Epithelial cell of esophagus (primary cell): Measurements from ENCODE around the gene TBRG4.

Experiments used
- DNase-seq: peaks from one replicate; pipeline ENCODE4 v3.0.0; 2010; ENCODE audit warnings: low read depth
- H3K4me3 ChIP-seq: 2 replicates; pipeline ENCODE4 v1.5.1; 2011; ENCODE audit warnings: mild to moderate bottlenecking, low read length, control low read depth
- TF ChIP-seq, protein P1 (sequence below): IDR thresholded peaks from 2 replicates; pipeline ENCODE4 v1.5.1; 2011; ENCODE audit warnings: low read depth, mild to moderate bottlenecking, low read length, control low read depth, inconsistent platforms; ENCODE audit not compliant: insufficient read depth; ENCODE audit errors: missing control alignments

The TBRG4 gene

DNA sequence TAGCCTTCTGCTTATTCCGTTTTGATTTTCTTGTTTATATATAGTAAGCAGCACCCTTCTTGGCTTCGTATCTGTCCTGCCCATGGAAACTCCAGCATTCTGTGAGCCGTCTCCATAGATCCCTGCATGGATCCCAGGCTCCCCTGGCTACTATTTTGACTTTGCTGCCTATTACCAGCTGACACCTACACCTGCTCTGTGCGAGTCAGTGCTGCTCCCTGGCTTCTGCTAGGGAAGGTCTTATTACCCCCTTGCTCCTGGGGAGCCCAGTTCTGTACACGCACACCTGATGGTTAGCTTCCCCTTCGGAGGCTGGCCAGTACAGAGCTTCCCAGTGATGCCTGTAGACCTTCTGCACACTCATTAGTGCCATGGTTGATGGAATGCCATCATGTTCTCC, 58.1 kb downstream of the TBRG4 start:
- TF ChIP-seq, protein P1, sequence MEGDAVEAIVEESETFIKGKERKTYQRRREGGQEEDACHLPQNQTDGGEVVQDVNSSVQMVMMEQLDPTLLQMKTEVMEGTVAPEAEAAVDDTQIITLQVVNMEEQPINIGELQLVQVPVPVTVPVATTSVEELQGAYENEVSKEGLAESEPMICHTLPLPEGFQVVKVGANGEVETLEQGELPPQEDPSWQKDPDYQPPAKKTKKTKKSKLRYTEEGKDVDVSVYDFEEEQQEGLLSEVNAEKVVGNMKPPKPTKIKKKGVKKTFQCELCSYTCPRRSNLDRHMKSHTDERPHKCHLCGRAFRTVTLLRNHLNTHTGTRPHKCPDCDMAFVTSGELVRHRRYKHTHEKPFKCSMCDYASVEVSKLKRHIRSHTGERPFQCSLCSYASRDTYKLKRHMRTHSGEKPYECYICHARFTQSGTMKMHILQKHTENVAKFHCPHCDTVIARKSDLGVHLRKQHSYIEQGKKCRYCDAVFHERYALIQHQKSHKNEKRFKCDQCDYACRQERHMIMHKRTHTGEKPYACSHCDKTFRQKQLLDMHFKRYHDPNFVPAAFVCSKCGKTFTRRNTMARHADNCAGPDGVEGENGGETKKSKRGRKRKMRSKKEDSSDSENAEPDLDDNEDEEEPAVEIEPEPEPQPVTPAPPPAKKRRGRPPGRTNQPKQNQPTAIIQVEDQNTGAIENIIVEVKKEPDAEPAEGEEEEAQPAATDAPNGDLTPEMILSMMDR: no peak
- no peak overlapping the region for H3K4me3 ChIP-seq
- DNase-seq: no peak

DNA sequence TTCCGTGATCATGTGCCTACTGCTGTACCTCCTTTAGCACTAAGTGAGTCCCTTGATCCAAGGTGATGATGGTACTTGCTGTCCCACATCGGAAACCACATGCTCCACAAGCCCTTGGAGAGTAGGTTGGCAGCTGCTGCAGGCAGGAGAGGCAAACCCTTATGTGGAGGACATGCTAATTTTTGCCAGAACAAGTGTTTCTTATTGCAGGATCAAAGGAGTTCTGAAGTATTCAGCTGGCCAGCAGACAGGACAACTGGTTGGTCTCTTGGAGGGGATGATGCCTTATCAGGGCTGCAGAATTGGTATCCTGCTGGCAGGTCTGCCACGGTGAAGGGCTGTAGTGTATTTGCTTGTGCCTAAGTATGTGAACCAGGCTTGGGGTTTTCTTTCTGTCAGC, 59.5 kb downstream of the TBRG4 start:
- no peak for DNase-seq
- TF ChIP-seq, protein P1: no peak
- no peak overlapping the region for H3K4me3 ChIP-seq

DNA sequence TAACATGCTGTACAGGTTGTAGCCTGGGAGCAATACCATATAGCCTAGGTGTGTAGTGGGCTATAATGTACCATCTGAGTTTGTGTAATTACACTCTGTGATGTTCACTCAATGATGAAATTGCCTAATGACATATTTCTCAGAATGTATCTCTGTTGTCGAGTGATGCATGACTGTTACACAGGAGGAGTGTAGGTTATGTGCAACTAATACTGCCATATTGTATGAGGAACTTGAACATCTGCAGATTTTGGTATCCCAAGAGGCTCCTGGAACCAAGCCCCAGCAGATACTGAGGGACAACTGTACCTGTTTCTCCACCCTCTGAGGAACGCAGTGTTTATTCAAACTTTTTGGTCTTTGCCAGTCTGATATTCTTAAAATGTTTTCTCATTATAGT, 61.3 kb downstream of the TBRG4 start:
- DNase-seq: no peak
- TF ChIP-seq, protein P1: no peak
- no peak overlapping the region for H3K4me3 ChIP-seq
